ENCODE data around the gene KCTD2.

The KCTD2 gene

DNA sequence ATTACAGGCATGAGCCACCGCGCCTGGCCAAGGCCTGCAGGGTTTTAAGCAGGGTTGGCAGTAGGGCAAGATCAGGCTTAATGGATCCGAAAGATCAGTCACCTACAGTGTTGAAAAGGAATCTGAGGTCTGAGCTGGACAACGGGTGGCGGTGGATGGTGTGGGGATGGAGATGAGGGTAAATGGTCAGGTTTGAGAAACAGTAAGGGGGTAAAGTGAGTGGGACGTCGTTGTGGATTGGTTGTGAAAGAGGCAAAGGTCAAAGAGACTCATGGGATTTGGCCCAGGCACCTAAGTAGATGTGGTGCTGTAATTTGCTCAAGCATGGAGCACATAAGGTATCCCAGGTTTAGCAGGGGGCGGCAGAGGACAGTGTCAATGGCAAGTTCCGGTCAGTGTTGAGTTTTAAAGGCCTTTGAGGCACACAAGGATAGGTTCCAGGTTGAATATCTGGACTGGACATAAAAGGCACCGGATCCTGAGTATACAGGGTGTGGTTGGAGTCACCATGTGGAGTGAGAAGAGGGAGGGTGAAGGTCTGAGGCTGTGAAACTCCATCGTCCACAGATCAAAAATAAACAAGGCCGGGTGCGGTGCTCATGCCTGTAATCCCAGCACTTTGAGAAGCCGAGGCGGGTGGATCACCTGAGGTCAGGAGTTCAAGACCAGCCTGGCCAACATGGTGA is 39.6 kb downstream of the KCTD2 start:
- no peak overlapping the region for H3K4me3 ChIP-seq (ENCODE audit: control insufficient read depth, low read depth, low read length)
- DNase-seq (ENCODE audit: low read depth): no peak
- no peak for TF ChIP-seq CTCF (IDR thresholded peaks at IDR 0.05; ENCODE audit: control insufficient read depth, insufficient read depth, low read depth, low read length, missing control alignments)

DNA sequence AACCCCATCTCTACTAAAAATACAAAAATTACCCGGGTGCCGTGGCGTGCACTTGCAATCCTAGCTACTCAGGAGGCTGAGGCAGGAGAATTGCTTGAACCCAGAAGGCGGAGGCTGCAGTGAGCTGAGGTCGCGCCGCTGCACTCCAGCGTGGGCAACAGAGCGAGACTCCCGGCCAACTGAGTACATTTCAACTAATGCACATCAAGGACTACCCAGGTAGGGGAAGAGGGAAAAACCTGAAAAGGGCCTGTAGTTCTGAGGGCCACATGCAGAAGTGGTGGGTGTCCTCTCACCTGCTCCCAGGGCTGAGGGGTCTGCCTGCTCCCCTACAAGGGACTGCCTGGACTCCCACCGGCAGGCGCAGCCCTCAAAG is 40.1 kb downstream of the KCTD2 start:
- peak overlapping the region; percentile 65 for H3K4me3 ChIP-seq (ENCODE audit: control insufficient read depth, low read depth, low read length)
- no peak for DNase-seq (ENCODE audit: low read depth)
- TF ChIP-seq CTCF (IDR thresholded peaks at IDR 0.05; ENCODE audit: control insufficient read depth, insufficient read depth, low read depth, low read length, missing control alignments): no peak

GRCh38 chr17:75087558-75088453 is 40.8 kb downstream of the KCTD2 start, which contains the start of gene SLC16A5:
TSS of gene SLC16A5 (plus strand) at chr17:75087954. CDS start at chr17:75093637, 5,683 bp downstream.
- no peak for TF ChIP-seq CTCF (IDR thresholded peaks at IDR 0.05; ENCODE audit: control insufficient read depth, insufficient read depth, low read depth, low read length, missing control alignments)
- DNase-seq (ENCODE audit: low read depth): no peak
- peak within 1 kb of the TSS; percentile 65 for H3K4me3 ChIP-seq (ENCODE audit: control insufficient read depth, low read depth, low read length)

DNA sequence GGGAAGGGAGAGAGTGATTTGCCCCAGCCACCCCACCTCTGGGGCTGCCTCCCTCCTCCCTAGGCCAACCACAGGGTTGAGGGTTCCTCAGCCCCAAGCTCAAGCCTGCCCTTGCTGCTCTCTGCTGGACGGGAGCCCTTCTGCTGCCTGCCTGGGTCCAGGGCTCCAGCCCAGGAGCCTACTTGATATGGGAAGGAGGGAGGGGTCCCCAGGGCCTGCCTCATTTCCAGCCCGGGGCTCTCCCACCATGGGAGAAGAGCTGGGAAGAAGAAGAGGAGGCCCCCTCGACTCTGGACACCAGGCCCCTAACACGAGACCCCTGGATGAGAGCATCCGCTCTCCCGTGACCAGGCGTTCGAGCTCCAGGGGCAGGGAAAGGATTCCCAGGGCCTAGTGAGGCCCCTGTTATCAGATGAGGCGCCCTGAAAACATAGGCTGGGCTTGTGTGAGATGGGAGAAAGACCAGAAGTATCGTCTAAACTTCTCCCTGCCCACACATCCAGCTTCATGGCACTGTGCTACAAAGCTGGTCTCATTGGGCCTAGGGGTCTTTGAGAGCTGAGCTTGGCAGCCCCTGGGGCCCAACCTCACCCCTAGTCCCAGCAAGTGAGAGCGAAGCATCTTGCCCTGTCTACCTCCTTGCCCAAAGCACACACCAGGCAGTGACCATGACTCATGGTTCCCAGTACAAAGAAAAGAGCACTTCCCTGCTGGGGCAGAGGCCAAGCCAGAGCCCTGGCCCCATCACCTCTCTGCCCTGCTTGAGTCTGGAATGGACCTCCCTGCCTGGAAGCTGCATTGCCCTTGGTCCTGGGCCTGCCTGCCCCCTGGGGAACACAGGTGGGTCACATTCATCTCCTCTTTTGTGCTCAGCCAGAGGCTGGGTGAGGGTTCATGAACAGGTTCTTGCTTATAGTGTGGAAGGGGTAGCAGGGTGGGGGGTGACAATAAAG is 41.7 kb downstream of the KCTD2 start:
- H3K4me3 ChIP-seq (ENCODE audit: control insufficient read depth, low read depth, low read length): peak overlapping the region; percentile 65
- no peak for DNase-seq (ENCODE audit: low read depth)
- no peak for TF ChIP-seq CTCF (IDR thresholded peaks at IDR 0.05; ENCODE audit: control insufficient read depth, insufficient read depth, low read depth, low read length, missing control alignments)

DNA sequence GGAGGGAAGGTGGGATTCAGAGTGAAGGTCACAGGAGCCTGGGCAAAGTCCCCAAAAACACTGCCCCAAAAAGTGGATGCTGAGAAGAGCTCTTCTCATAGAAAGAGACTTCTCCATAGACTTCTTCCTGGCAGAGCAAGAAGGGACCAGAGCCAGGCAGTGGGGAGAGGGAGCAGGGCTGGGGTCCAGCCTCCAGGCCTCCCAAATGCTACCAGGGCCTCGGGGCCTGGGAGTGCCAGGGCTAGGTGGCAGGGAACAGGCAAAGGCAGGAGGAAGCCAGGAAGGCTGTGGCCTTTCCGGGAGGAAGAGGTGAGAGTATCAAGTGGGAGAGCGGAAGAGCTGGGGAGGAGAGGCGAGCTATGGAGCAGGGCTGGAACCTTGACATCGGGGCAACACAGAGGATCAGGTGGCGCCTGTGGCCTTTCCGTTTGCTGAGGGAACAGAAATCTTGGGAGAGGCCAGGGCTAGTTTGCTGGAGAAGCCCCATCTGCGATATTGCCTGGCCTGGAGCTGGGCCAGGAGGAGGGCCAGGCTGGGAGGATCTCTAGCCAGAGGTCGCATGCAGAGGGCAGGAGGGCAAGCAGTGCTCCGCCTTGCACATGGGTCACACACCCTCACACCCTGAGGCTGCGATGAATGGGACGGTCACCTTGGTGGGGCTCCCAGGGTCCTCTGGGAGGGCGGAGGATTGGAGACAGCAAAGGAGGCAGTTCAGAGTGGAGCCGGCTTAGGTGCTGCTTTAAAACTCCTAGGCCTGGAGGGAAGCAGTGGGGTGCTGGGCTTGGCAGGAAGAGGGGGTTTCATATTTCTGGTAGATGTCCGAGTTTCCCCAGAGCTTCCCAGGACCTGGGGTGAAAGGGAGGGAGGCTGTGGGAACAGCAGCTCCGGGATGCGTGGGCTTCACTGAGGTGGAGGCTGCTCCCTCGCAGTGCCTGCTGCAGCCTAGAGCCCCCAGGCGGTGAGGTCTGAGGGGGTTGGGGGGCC is 44.1 kb downstream of the KCTD2 start:
- no peak for TF ChIP-seq CTCF (IDR thresholded peaks at IDR 0.05; ENCODE audit: control insufficient read depth, insufficient read depth, low read depth, low read length, missing control alignments)
- no peak overlapping the region for H3K4me3 ChIP-seq (ENCODE audit: control insufficient read depth, low read depth, low read length)
- DNase-seq (ENCODE audit: low read depth): no peak
